B cell (primary cell): ENCODE data around the gene SALL4. TPM values are rescaled to one million over a fixed set of nuclear protein-coding genes. Genes with fewer than 3 reads are reported as not detected.

Experiments
- ATAC-seq: fragments of 200-7000 bp; cut with Tn5 transposase; one replicate; pipeline ENCODE4 v1.10.0; 2021; ENCODE audit warnings: low read depth, mild to moderate bottlenecking, moderate number of reproducible peaks, moderate library complexity
- CTCF ChIA-PET: fragments of 350-600 bp; sonication (Branson Sonifier 250); formaldehyde crosslinking; loops from one replicate; lab custom pipeline; 2021; ENCODE audit warnings: antibody characterized with exemption, inconsistent platforms; lab: Charles Lee
- POLR2A ChIA-PET: fragments of 350-600 bp; sonication (Branson Sonifier 250); formaldehyde crosslinking; loops from one replicate; lab custom pipeline; 2021; ENCODE audit warnings: antibody characterized with exemption; lab: Charles Lee
- DNase-seq: peaks from one replicate; pipeline ENCODE4 v3.0.0; 2013
- H2AFZ ChIP-seq: 2 replicates; pipeline ENCODE4 v1.6.1; 2012; ENCODE audit warnings: mild to moderate bottlenecking, low read depth, low read length; ENCODE audit not compliant: insufficient read depth, poor library complexity, severe bottlenecking
- H3K27ac ChIP-seq, 2 donors: 1 replicate in 1 of 2; 2 replicates in 1 of 2; pipeline ENCODE4 v1.5.1; 2012 to 2013; ENCODE audit warnings: low read length in 2 of 2, mild to moderate bottlenecking in 2 of 2, moderate library complexity in 1 of 2
- H3K27me3 ChIP-seq, 4 experiments: fragments of 200-600 bp in 1 of 4; sonication (generic) in 1 of 4; replicated peaks in 1 of 4; 1 replicate in 2 of 4; 2 replicates in 2 of 4; pipeline versions ENCODE4 v1.6.1 to v1.7.0; 2013 to 2016; ENCODE audit warnings: low read length in 3 of 4, mild to moderate bottlenecking in 2 of 4, mixed read lengths in 1 of 4, moderate library complexity in 1 of 4; ENCODE audit not compliant: insufficient read depth in 4 of 4, control insufficient read depth in 3 of 4; ENCODE audit errors: control extremely low read depth in 1 of 4
- H3K36me3 ChIP-seq, 2 experiments: replicated peaks in 1 of 2; 1 replicate in 1 of 2; 2 replicates in 1 of 2; pipeline versions ENCODE4 v1.6.1 to v1.7.1; 2013; ENCODE audit warnings: low read length in 1 of 2; ENCODE audit not compliant: insufficient read depth in 2 of 2, control insufficient read depth in 1 of 2; ENCODE audit errors: control extremely low read depth in 1 of 2, extremely low read depth in 1 of 2
- H3K4me1 ChIP-seq, 2 donors: fragments of 200-600 bp in 1 of 2; sonication (generic) in 1 of 2; 1 replicate in 1 of 2; 2 replicates in 1 of 2; pipeline versions ENCODE4 v1.5.1 to v1.6.1; 2013 to 2017; ENCODE audit warnings: low read length in 2 of 2; ENCODE audit not compliant: control insufficient read depth in 2 of 2, insufficient read depth in 2 of 2
- H3K4me2 ChIP-seq: replicated peaks from 2 replicates; pipeline ENCODE3; 2012; ENCODE audit warnings: mild to moderate bottlenecking, low read depth, low read length; ENCODE audit not compliant: poor library complexity, severe bottlenecking
- H3K4me3 ChIP-seq, 5 experiments: fragments of 200-600 bp in 1 of 5; sonication (generic) in 1 of 5; 1 replicate in 3 of 5; 2 replicates in 2 of 5; pipeline versions ENCODE4 v1.5.1 to v1.7.0; 2011 to 2016; ENCODE audit warnings: low read length in 4 of 5, mild to moderate bottlenecking in 4 of 5, low read depth in 2 of 5, control low read depth in 1 of 5, moderate library complexity in 1 of 5; ENCODE audit not compliant: insufficient read depth in 1 of 5; ENCODE audit errors: control extremely low read depth in 1 of 5, extremely low read depth in 1 of 5
- H3K79me2 ChIP-seq: fragments of 200-600 bp; sonication (generic); one replicate; pipeline ENCODE4 v1.6.0; 2016; ENCODE audit warnings: low read length; ENCODE audit not compliant: control insufficient read depth, insufficient read depth
- H3K9ac ChIP-seq: fragments of 200-600 bp; sonication (generic); 2 replicates; pipeline ENCODE4 v1.6.1; 2017; ENCODE audit warnings: mild to moderate bottlenecking, low read length, moderate library complexity
- H3K9me3 ChIP-seq, 3 donors: one replicate each; pipeline versions ENCODE4 v1.6.1 to v1.7.1; 2013; ENCODE audit warnings: low read length in 2 of 3; ENCODE audit not compliant: control insufficient read depth in 2 of 3, insufficient read depth in 1 of 3; ENCODE audit errors: control extremely low read depth in 1 of 3
- H4K20me1 ChIP-seq: 2 replicates; pipeline ENCODE4 v1.6.0; 2012; ENCODE audit warnings: mild to moderate bottlenecking, low read length; ENCODE audit not compliant: insufficient read depth, control insufficient read depth, poor library complexity, severe bottlenecking
- H3K27ac Mint-ChIP-seq: one replicate; pipeline ENCODE4 v1.8.0; 2021; ENCODE audit warnings: mixed read lengths
- H3K27me3 Mint-ChIP-seq: one replicate; pipeline ENCODE4 v1.8.0; 2021; ENCODE audit warnings: mixed read lengths
- H3K4me1 Mint-ChIP-seq: one replicate; pipeline ENCODE4 v1.8.0; 2021; ENCODE audit warnings: mixed read lengths
- H3K4me3 Mint-ChIP-seq: one replicate; pipeline ENCODE4 v1.8.0; 2021; ENCODE audit warnings: mixed read lengths
- H3K9me3 Mint-ChIP-seq: one replicate; pipeline ENCODE4 v1.8.0; 2022; ENCODE audit warnings: mixed read lengths; ENCODE audit not compliant: insufficient read depth
- CTCF ChIP-seq: fragments of 200-600 bp; IDR thresholded peaks from one replicate; pipeline ENCODE4 v1.8.0; 2022; ENCODE audit warnings: antibody characterized with exemption, mild to moderate bottlenecking
- EZH2 ChIP-seq: IDR thresholded peaks from 2 replicates; pipeline ENCODE4 v1.6.1; 2012; ENCODE audit warnings: borderline replicate concordance, low read depth, mild to moderate bottlenecking, moderate library complexity, low read length; ENCODE audit not compliant: insufficient read depth, poor library complexity, severe bottlenecking
- WGBS: methylation state at CpG from one replicate; pipeline ENCODE4 v1.1.5; 2013; ENCODE audit warnings: missing lambda C conversion rate; ENCODE audit not compliant: insufficient coverage; 5-methylcytosine and 5-hydroxymethylcytosine counted together
- intact Hi-C: fragments of 100-400 bp; cut with micrococcal nuclease; formaldehyde crosslinking; loops from one replicate; pipeline ENCODE4 v1.10.0; 2022
- polyA plus RNA-seq: library from polyadenylated mRNA; depleted of rRNA; stranded (reverse); fragments of >200 nt; gene quantifications from 2 replicates; pipeline ENCODE4 v1.2.3, GENCODE V29; 2012
- total RNA-seq, 2 donors: library from RNA; stranded (reverse); fragments of 120-200 nt in 1 of 2; gene quantifications; 1 replicate in 1 of 2; 2 replicates in 1 of 2; pipeline versions ENCODE4 v1.2.3 to v1.2.4, GENCODE V29; 2013 to 2022

The SALL4 gene
- total and polyA plus RNA-seq, 2 donors (not counting 1 experiment from before 2014, with no cell fraction given) = 0.21 TPM; not detected in 1

GRCh38 chr20:51797357-51798025 is 4.8 kb downstream of the SALL4 start:
- Histone ChIP-seq H3K4me2 (no peak overlapping the region), H3K4me3 (no peak overlapping the region), H4K20me1 (no peaks in the 10 kb centered on the region), H3K27ac (no peak overlapping the region), H3K79me2 (no peaks in the 10 kb centered on the region), H3K4me1 (peaks cover 13 to 17% of the 10 kb centered on the region in 2 donors), H3K27me3 (peaks cover 0 to 29% (median 18%) of the 10 kb centered on the region in 4 experiments), H3K9me3 (no peaks in the 10 kb centered on the region), H3K9ac (no peak overlapping the region), H2AFZ (no peak overlapping the region), H3K36me3 (no peaks in the 10 kb centered on the region)
- Mint-ChIP-seq H3K4me3 (no peak overlapping the region), H3K27me3 (peaks cover 52% of the 10 kb centered on the region), H3K4me1 (peaks cover 12% of the 10 kb centered on the region), H3K27ac (no peak overlapping the region), H3K9me3 (no peaks in the 10 kb centered on the region)
- ChIA-PET CTCF (no interaction called here), POLR2A (no interaction called here)
- intact Hi-C loops = no loop called here
- ATAC-seq (no peak), DNase-seq (no peak)
- 100% methylated on average over 1 of the region's 3 CpGs for WGBS
- no peak for TF ChIP-seq CTCF
- TF ChIP-seq EZH2 = no peak

DNA sequence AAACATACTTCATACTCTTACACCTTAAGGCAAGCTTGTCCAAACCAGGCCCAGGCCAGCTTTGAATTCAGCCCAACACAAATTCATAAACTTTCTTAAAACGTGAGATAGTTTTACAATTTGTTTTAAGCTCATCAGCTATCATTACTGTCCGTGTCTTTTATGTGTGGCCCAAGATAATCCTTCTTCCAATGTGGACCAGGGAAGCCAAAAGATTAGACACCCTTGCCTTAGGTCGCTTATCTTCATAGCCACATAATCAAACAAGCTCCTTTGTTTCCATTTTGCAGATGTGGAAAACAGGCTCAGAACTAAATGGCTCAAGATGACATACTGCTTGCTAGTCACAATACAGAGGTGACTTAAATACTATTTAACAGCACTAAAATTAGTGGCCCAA is 6.0 kb downstream of the SALL4 start:
- Histone ChIP-seq H2AFZ (no peak overlapping the region), H3K79me2 (no peaks in the 10 kb centered on the region), H3K27me3 (peaks cover 0 to 23% (median 15%) of the 10 kb centered on the region in 4 experiments), H3K36me3 (no peaks in the 10 kb centered on the region), H3K4me2 (no peak overlapping the region), H3K4me3 (no peak overlapping the region), H3K27ac (no peak overlapping the region), H3K4me1 (peaks cover 13 to 17% of the 10 kb centered on the region in 2 donors), H3K9me3 (no peaks in the 10 kb centered on the region), H3K9ac (no peak overlapping the region), H4K20me1 (no peaks in the 10 kb centered on the region)
- ChIA-PET CTCF (no interaction called here), POLR2A (no interaction called here)
- Mint-ChIP-seq H3K27ac (no peak overlapping the region), H3K4me3 (no peak overlapping the region), H3K4me1 (peaks cover 12% of the 10 kb centered on the region), H3K9me3 (no peaks in the 10 kb centered on the region), H3K27me3 (peaks cover 49% of the 10 kb centered on the region)
- intact Hi-C loops = no loop called here
- no peak for ATAC-seq
- no peak for DNase-seq
- 100% methylated on average over 1 of the region's 3 CpGs for WGBS
- no peak for TF ChIP-seq CTCF
- no peak for TF ChIP-seq EZH2
